Parathyroid adenoma (tissue), 2 donors: Measurements from ENCODE around the gene CFAP45.

Source experiments
- H2AFZ ChIP-seq: fragments of 300-600 bp; sonication (generic); one replicate; pipeline ENCODE4 v1.7.0; 2017; ENCODE audit warnings: antibody characterized with exemption, mild to moderate bottlenecking
- H3K27ac ChIP-seq: fragments of 300-600 bp; sonication (generic); one replicate; pipeline ENCODE4 v1.7.0; 2017
- H3K27me3 ChIP-seq: fragments of 300-600 bp; sonication (generic); one replicate; pipeline ENCODE4 v1.7.0; 2017; ENCODE audit warnings: low read length; ENCODE audit not compliant: control insufficient read depth, insufficient read depth
- H3K36me3 ChIP-seq: fragments of 300-600 bp; sonication (generic); one replicate; pipeline ENCODE4 v1.7.0; 2017; ENCODE audit warnings: low read length; ENCODE audit not compliant: control insufficient read depth, insufficient read depth
- H3K4me1 ChIP-seq: fragments of 300-600 bp; sonication (generic); one replicate; pipeline ENCODE4 v1.7.0; 2017; ENCODE audit warnings: control low read depth
- H3K4me2 ChIP-seq: fragments of 300-600 bp; sonication (generic); one replicate; pipeline ENCODE4 v1.7.0; 2017; ENCODE audit warnings: low read length
- H3K4me3 ChIP-seq: fragments of 300-600 bp; sonication (generic); one replicate; pipeline ENCODE4 v1.7.0; 2017; ENCODE audit warnings: low read depth, low read length
- H3K79me2 ChIP-seq: fragments of 300-600 bp; sonication (generic); one replicate; pipeline ENCODE4 v1.7.0; 2017; ENCODE audit warnings: control low read depth
- H3K9ac ChIP-seq: fragments of 300-600 bp; sonication (generic); one replicate; pipeline ENCODE4 v1.7.0; 2017; ENCODE audit warnings: mild to moderate bottlenecking
- H3K9me3 ChIP-seq: fragments of 300-600 bp; sonication (generic); one replicate; pipeline ENCODE4 v1.7.0; 2017; ENCODE audit warnings: low read length; ENCODE audit not compliant: control insufficient read depth
- TF ChIP-seq, protein P1 (sequence below): fragments of 300-600 bp; sonication (generic); IDR thresholded peaks from one replicate; pipeline ENCODE4 v1.7.0; 2017; ENCODE audit warnings: antibody characterized with exemption, mild to moderate bottlenecking
- donor health status: primary hyperparathyroidism.

Gene CFAP45

DNA sequence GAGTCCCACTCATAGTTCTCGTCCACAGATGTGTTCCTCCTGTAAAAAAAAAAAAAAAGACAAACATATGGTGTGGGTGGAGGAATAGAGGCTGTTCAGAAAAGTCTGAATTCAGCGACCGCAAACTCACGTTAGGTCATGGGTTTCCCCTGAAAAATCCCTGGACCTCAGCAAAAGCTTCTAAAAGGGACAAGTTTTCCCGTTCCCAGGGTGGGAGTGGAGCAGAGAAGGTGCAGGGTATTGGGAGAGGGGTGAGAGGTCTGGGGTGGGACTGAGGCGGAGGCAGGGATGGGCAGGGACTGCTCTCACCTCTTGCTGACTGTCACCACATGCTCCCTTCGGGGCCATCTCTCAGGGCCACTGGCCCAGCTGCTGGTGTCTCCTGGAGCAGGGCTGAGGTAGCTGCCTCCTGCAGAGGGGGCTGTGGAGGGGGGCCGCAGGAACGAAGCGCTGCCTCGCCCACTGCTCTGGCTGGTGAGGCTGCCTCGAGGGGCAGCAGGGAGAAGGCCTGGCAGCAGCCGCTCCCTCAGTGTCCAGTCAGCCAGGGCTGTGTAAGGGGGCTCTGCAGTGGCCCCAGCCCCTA lies 28.0 kb upstream of the CFAP45 start:
- H3K79me2 ChIP-seq: no peaks in the 10 kb centered on the region
- TF ChIP-seq, protein P1, sequence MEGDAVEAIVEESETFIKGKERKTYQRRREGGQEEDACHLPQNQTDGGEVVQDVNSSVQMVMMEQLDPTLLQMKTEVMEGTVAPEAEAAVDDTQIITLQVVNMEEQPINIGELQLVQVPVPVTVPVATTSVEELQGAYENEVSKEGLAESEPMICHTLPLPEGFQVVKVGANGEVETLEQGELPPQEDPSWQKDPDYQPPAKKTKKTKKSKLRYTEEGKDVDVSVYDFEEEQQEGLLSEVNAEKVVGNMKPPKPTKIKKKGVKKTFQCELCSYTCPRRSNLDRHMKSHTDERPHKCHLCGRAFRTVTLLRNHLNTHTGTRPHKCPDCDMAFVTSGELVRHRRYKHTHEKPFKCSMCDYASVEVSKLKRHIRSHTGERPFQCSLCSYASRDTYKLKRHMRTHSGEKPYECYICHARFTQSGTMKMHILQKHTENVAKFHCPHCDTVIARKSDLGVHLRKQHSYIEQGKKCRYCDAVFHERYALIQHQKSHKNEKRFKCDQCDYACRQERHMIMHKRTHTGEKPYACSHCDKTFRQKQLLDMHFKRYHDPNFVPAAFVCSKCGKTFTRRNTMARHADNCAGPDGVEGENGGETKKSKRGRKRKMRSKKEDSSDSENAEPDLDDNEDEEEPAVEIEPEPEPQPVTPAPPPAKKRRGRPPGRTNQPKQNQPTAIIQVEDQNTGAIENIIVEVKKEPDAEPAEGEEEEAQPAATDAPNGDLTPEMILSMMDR: no peak
- H3K27ac ChIP-seq: no peak overlapping the region
- no peak overlapping the region for H3K4me3 ChIP-seq
- H3K4me1 ChIP-seq: peaks cover 11% of the 10 kb centered on the region
- H3K9ac ChIP-seq: no peak overlapping the region
- H3K27me3 ChIP-seq: no peaks in the 10 kb centered on the region
- no peaks in the 10 kb centered on the region for H3K9me3 ChIP-seq
- H3K36me3 ChIP-seq: no peaks in the 10 kb centered on the region
- no peak overlapping the region for H2AFZ ChIP-seq
- no peak overlapping the region for H3K4me2 ChIP-seq

DNA sequence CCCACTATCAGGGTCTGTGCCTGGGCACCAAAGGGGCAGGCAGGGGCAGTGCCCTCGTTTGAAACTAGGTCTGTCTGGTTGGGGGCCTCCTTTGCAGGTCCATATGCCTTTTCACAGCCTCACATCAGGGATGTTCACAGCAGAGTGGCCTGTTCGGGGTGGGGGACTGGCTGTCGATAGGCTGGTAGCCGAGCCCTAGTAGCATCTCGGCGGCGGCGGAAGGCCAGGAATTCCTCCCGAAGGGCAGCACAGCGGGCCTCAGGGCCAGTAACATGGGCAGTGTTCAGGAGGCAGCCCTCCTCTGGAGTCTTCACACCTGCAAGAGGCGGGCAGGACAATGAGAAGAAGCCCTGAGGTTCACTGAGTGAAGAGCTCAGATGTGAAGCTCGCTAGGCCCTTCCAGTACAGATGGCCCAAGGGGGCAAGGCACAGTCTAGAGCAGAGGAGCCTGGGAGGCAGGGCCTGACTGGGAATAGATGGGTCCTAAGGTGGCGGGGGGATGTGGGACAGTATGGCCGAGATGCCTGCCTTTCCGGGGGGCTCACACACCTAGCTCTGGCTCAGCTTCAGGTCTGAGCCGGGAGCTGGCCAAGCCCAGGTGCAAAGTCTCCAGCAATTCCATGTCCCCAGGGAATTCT lies 27.4 kb upstream of the CFAP45 start:
- H3K4me3 ChIP-seq: no peak overlapping the region
- H3K9me3 ChIP-seq: no peaks in the 10 kb centered on the region
- no peaks in the 10 kb centered on the region for H3K27me3 ChIP-seq
- H3K36me3 ChIP-seq: no peaks in the 10 kb centered on the region
- no peaks in the 10 kb centered on the region for H3K79me2 ChIP-seq
- H3K4me1 ChIP-seq: peaks cover 13% of the 10 kb centered on the region
- no peak overlapping the region for H3K9ac ChIP-seq
- no peak overlapping the region for H2AFZ ChIP-seq
- no peak overlapping the region for H3K4me2 ChIP-seq
- TF ChIP-seq, protein P1: no peak
- H3K27ac ChIP-seq: no peak overlapping the region

DNA sequence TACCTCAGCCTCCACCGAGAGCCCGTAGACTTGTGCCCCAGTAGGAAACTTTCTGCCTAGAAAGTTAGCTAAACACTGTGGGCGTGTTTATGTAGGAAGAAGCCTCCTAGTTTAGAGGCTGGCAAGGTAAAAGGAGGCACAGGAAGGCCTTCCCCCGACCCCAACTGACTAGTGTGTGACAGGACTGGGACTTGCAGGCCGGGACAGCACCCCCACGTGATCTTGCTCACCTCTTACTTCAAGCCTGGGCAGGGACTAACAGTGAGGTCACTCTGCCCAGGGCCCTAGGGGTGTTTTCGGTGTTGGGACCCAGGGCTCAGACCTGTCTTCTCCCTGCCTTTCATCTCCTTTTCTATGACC lies 25.7 kb upstream of the CFAP45 start:
- Histone ChIP-seq H3K4me3 (peak overlapping the region; percentile 85), H3K9me3 (no peaks in the 10 kb centered on the region), H3K9ac (peak overlapping the region; percentile 11), H3K4me2 (peak overlapping the region; percentile 58), H2AFZ (peak overlapping the region; percentile 80), H3K27me3 (no peaks in the 10 kb centered on the region), H3K27ac (peak overlapping the region; percentile 84), H3K4me1 (peaks cover 13% of the 10 kb centered on the region), H3K36me3 (no peaks in the 10 kb centered on the region), H3K79me2 (no peaks in the 10 kb centered on the region)
- TF ChIP-seq, protein P1: no peak

DNA sequence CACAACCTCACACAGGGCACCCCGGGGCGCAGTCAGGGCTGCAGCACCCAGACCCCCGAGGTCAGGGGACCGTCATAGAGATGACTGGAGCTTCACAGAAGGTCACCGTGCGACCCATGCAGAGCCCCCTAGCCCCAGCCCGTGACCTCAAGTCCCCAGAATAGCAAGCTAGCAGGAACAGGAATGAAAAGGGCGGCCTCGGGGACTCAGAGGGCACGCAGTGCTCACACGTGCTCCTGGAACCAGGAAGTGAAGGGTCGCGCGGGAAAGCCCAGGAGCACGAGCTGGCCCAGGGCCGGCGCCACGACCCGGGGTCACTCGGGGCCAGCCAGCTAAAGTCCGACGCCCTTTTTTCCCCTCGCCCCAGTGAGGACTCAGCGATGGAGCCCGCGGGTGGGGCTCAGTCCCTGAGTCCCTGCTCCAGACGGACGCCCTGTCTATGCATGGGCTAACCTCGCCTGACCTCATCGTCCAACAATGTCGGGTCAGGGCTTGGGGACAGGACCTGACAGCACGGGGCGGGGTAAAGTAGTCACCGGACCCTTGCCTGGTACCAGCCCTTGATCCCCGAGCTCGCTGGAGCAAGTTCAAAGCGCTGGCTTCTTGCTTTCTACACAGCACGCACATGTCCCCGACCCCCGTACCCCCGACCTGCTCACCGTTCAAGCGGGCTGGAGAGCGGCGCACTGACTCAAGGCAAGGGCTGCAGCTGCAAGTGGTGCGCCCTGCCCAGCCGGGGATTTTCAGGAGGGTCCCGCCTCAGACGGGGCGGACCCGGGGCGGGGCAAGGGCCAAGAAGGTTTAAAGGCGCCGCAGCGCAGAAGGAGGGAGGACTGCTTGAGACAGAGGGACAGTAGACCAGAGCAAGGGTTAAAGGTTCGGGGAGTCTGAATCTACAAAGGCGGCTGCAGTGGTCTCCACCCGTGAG lies 25.1 kb upstream of the CFAP45 start, which contains the start of gene TAGLN2:
Gene TAGLN2, minus strand, starts transcription at position 717 of the 928 bp plus-strand sequence. CDS start 4,998 bp downstream, outside the sequence.
- H3K27ac ChIP-seq: peak within 1 kb of the TSS; percentile 84
- peaks cover 13% of the 10 kb centered on the region for H3K4me1 ChIP-seq
- H2AFZ ChIP-seq: peak within 1 kb of the TSS; percentile 80
- H3K9ac ChIP-seq: peak within 1 kb of the TSS; percentile 76
- H3K27me3 ChIP-seq: no peaks in the 10 kb centered on the region
- H3K4me3 ChIP-seq: peak within 1 kb of the TSS; percentile 85
- H3K9me3 ChIP-seq: no peaks in the 10 kb centered on the region
- no peaks in the 10 kb centered on the region for H3K79me2 ChIP-seq
- H3K4me2 ChIP-seq: peak within 1 kb of the TSS; percentile 58
- TF ChIP-seq, protein P1: no peak
- no peaks in the 10 kb centered on the region for H3K36me3 ChIP-seq
